ENCODE measurements around the gene SGCA.

SGCA gene

DNA sequence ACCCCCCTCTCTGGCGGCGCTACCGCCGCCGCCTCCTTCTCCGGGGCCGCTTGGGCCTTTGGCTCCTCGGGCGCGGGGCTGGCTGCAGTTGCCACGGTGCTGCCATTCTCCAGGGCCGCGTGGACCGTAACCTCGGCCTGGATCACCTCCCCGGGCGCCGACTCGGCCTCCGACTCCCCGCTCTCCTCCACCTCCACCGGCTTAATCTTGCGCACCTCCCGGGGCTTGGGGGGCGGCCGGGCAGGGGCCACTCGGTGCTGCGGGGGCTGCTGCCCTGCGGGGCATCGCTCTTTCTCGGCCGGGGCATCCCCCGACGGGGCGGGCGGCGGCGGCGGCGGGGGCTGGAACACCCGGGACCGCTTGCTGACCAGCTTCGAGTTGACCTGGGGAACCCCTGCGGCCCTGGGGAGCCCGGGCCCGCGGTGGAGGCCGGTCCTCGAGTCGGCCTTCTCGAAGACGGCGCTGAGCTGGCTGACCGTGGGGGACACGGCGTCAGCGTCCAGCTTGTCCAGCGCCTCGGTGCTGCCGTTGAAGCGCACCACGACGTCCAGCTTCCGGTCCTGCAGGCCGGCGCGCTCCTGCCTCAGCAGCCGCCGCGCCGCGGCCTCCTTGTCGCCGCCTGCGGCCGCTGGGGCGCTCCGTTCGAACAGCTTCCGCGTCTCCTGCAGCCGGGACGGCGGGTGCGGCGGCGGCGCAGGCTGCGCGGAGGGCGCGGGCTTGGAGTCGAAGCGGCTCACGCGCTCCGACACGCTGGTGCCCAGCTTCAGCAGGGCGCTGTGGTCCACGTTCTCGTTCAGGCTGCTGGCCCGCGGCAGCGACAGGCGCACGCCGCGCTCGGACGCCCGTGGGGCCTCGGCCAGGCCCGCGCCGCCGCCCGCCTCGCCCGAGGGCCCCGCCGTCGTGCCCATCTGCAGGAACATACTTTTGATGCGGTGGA is 16.1 kb upstream of the SGCA start:
- peak; percentile 50 for DNase-seq

DNA sequence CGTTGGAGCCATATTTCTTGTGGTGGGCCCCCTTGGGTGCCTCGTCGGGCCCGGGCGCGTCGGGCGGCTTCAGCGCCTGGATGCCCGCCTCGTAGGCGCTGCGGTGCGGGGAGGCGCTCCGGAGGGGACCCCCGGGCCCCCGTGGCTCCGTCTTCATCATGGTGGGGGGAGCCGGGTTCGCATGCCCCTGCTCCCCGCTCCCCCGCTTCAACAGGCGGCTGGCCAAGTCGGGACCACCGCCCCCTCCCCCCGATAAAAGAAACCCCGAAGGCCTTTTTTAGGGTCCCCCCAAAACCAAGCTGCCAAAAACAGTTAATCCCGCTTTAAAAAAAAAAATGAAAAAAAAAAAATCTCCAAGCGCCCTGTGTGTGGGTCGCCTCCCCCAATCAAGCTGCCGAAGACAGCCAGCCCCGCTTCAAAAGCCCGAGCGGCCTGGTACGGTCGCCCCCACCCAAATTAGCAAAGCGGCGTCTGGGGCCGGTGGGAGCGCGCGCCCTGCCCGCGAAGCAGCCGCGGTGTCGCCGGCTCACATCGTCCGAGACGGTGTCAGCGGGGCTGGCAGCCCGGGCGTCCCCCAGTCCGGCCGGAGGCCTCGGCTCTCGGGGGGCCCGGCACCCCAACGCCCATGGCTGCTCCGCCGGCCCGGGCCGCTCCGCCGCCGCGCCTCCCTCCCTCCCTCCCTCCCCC is 15.3 kb upstream of the SGCA start, which contains the start of gene PPP1R9B:
TSS of gene PPP1R9B (minus strand) at position 324 of the 687 bp plus-strand sequence. CDS start at position 160, 164 bp downstream.
- DNase-seq: no peak

DNA sequence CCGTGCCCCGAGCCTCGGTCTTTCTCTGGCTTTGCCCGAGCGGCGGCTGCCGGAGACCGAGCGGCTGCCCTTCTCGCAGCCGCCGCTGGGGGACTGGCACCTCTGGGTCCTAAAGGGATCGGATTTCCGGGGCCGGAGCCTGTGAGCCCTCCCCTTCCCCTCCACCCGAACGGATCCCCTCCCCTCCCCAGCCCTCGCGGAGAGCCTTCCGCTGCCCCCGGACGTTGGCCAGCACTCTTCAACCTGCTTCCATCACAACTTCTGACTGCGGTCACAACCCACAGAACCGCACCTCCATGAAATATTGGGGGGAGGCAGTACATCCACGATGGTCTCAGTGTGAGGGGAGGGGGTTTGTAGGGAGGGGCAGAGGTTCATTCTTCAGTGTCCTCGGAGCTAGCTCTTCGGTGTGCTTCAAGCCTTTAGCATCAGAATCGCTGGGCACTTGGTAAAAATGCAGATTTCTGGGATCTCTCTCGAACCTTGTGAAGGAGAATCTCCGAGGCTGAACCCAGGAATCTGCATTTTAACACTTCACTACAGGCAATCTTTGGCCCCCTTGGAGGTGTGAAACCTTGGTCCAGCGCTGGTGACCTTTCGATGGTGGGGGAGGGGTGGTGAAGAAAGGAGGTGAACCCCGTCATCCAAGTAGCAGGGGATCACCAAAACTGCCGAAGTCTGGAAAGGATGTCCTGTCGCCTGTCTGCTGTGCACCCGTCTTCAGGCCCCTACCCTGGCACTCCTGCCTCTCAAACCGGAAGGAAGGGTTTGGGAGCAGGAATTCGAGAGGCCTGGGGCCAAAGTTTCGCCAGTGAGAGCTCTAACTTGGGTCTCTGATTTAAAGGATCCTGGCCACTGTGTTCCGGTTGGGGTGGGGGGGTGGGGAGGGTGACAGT is 14.5 kb upstream of the SGCA start:
- peak; percentile 94 for DNase-seq

DNA sequence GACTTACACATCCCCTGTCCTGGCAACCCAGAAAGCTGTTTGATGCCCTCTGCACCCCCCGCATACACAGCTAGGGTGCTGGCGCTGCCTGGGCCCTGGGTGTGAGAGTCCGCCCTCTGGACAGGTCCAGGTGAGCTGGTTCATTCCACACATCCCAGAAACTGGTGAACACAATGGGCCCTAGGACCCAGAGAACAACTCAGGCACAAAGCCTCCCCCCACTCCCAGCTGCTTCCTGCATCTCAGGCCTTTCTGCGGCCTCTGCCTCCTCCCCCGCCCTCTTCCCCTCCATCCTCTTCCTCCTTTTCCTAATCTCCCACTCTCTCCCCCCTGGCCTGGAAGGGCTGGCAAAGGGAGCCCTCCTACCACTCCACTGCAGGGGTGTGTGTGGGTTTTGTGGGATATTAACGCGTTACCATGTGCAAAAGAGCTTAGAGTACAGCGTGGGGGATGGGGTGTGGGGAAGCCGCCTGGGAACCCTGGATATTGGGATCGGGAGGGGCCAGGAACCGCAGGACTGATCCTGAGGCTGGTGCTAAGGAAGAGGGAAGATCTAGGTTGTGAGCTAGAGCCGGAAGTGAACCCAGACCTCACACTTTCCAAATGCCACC is 13.8 kb upstream of the SGCA start:
- DNase-seq: peak; percentile 73

DNA sequence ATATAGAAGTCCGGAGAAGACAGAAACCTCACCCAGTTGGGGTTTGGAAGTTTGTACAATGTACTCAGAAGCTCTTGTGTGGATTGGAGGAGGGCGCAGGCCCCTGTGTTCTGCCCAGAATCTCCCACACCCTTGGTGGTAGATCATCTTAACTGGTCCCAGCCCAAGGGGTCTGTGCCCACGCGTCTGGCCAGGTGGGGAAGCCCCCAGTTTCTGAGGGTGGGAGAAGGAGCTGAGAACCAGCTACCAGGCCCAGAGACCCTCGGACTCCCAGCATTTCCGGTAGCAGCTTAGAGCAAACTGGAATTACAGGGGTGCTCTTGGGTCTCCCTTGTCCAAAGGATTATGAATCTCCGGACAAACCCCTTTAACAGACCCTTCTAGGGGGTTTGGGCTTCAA is 13.1 kb upstream of the SGCA start:
- no peak for DNase-seq

DNA sequence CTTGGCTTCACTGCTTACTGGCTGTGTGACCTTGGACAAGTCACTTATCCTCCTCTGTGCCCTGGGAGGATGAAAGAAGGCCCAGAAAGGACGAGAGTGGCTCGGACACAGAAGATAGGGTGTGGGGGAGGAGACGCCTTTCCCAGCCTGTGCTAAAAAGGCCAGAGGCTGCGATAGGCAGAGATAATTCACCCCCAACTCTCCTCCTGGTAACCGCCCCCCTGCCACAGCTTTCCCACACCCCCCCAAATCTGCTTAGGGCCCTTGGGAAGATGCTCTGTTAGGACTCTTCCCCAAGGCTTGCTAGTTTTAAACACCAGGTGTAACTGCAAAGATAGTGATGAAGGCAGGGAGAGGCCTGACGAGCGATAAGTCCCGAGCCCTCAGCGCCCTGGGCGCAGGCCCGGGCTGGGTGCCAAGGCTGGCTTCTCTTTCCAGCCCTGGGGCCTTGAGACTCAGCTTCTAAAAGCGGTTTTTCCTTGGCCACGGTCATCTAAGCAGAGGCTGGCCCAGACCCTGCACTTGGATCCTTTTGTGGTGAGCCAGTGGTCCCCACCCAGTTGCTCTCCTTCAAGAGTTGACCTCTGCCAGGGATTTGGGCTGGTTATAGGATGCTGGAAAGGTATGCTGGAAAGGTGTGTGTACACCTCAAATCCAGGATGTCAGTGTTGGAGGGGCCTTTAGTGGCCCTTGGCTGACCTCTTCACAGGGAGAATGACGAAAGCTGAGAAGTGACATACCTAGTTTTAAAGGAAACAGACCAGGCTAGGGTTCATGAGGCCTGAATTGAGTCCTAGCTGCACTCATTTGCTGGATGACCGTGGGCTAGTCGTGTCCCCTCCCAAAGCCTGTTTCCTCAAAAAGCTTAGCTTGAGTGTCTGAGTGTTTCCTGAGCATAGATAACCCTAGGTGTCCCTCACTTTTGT is 11.9 kb upstream of the SGCA start:
- DNase-seq: no peak

DNA sequence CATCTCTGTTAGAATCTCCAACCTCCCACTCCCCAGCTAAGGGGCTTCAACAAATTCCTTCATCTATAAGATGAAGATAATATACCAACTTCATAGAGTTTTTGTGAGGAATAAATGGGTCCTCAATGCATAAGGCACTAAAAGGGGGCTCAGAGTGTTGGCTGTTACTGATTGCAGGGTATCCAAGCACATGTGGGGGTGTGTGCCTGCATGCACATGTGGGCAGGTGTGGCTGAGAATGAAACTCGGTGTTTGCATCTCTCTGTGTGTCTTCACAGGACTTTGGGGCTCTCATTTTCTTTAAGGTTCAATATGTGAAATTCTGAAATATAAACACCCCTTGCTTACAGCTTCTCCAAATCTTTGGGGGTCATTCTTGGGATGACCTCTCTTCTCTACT is 11.2 kb upstream of the SGCA start:
- DNase-seq: no peak

DNA sequence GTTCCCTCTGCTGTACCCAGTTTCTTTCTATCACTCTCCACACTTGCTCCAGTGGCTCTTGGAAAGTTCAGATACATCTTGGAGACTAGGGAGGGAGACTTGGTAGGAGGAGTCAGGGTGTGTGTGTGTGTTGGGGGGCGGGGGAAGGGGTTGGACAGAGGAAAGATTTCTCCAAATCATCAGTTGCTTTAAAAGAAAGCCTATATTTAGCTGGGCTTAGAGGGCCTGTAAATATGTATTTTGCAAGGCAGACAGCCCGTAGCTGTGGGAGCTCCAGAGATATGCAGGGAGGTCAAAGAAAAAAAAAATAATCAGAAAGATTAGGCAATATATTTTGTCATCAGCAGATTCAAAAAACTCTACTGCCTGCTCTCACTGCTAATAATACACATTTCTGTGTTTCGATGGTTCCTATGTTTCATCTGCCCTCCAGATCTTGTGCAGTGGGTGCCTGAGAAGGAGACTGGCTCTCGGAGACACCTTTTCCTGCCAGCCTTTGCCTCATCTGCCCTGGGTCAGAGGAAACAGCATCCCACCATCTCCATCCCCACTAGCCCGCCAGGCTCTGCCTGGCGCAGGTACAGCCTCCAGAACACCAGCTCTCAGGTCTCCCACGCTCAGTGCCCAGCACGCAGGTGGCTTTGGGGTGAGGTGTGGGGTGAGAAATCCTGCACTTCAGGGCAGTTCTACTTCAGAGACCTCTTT is 10.5 kb upstream of the SGCA start:
- no peak for DNase-seq

DNA sequence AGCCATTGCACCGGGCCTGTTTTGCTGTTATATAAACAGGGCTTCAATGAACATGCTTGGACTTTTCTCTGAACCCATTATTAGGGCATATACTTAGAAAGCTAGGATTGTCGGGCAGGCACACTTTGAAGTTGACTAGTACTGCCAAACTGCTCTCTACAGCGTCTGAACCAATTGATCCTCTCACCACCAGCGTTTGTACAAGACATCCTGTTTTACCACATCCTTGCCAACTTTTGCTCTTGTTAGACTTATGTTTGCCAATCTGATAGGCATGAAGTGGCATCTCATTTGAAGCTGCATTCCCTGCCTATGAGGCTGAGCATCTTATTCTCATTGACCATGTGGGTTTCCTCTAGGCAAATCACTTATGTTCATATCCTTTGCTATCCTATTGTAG is 7.9 kb upstream of the SGCA start:
- DNase-seq: no peak

DNA sequence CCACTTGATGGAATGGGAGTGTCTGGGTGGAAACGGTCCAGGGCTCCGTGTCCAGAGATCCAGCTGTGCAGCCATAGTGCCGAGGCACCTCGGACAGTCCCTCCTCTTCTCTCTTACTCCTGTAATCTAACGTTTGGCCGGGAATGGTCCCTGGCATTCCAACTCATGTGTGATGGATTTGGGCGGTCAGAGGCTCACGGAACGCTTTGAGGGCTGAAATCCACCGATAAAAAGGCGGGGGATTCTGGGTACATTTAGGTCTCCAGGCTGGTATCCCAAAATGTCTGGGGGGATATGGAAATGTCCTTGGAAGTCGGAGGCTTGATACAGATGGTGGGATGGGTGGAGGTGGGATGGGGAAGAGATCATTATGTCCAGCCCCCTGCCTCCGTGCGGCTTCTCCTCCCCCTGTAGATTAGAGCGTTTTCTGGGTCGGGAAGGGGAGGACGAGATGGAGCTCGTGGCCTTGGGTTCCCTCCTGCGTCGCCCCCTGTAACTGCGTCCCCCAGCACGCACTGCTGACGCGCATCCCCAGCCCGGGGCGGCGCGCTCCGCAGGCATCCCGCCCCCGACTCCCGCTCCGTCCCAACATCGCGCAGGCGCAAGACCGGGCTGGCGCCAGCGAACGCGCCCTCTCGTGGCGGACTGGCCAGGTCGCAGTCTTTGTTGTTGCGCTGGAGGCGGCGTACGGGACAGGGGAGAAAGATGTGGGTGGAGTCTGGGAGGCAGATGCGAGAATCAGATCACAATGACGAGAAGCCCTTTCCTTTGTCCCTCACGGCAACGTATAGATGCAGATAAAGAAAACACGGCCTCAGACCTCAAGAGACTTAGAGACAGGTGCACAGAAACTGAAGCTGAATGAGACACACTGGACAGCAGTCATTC is 4.5 kb upstream of the SGCA start:
- DNase-seq: peak; percentile 97

DNA sequence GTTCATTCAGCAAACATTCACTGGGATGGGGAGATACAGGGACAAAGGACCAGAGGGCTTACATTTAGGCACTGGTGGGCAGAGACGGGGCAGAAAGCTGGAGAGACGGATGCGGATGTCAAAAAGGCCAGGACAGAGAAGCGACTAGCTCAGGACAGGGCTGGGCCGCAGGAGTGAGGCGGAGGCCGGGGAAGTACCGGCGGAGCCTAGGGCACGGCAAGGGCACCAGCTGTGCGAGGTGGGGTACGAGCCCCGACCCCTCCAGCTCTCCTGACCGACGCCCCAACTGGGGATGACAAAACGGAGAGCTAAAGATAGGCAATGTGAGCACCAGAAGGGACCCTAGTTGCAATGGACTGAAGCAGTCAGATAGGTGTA is 3.9 kb upstream of the SGCA start:
- DNase-seq: no peak

DNA sequence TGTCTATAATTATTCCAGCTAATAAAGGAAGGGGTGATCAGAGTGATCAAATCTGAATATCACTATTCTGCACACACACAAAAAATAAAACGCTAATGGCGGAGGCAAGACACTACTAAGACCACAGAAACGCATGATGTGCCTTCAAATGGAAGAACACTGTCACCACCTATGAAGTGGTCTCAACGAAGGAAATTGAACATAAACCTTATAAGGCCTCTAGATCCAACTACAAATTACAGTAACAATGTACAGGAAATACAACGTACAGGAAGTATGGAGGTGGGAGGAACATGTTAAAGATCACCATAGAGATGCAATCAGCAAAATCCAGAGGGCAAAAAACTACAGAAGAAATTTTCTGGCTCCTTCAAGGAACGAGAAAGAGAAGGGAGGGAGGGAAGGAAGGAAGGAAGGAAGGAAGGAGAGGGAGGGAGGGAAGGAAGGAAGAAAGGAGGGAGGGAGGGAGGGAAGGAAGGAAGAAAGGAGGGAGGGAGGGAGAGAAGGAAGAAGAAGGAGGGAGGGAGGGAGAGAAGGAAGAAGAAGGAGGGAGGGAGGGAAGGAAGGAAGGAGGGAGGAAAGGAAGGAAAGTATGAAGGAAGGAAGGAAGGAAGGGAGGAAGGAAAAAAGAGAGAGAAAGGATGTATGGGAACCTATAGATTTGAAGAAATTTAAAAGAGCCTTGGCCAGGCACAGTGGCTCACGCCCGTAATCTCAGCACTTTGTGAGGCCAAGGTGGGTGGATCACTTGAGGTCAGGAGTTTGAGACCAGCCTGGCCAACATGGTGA is 3.1 kb upstream of the SGCA start:
- DNase-seq: no peak

DNA sequence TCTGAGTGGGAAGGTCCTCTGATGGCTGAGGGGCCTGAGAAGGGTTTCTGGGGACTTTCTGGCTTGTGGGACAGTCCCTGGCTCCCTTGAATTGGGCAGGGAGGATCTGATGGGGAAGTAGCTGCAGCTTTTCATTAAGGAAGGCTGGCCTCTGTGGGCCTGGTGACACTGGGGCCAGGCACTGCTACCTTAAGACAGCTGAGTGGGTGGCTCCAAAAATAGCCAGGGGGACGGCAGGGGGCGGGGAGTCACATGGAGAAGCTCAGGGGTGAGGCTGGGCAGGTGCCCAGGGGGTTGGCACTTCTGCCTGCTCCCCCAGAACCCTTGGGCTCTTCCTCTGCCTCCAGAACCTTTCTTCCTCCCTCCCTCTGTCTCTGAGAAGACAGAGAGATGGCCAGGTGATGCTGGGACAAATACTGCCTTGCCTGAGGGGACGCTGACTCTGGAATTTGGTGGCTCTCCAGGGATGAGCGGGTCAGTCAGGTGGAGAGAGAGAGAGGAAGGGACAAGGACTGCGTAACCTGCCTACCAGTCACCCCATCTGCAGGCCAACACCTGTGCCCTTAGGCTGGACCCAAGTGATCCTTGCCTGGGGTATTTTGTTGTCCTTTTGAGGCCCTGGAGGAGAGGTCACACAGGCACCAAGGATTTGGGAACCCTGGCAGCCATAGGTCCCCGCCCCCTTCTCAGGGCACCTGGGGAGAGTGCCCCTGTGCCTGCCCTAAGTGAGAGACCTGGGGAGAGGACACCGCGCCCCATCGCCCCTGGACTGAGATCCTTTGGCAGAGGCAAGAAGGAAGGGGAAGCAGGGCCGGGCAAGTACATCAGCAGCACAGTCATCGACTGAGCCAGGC is 1.7 kb upstream of the SGCA start:
- no peak for DNase-seq

DNA sequence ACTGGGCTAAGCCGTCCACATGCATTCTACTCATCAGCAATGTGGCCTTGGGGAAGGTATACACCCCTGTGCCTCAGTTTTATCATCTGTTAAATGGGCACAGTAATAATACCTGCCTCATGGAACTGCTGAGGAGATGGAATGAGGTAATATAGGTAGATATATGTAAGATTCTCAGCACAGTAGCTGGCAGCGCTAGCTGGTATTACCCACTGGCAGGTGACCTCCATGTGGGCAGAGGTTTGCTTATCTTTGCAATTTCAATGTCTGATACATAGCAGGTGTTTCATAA is 1.2 kb upstream of the SGCA start:
- DNase-seq: no peak

DNA sequence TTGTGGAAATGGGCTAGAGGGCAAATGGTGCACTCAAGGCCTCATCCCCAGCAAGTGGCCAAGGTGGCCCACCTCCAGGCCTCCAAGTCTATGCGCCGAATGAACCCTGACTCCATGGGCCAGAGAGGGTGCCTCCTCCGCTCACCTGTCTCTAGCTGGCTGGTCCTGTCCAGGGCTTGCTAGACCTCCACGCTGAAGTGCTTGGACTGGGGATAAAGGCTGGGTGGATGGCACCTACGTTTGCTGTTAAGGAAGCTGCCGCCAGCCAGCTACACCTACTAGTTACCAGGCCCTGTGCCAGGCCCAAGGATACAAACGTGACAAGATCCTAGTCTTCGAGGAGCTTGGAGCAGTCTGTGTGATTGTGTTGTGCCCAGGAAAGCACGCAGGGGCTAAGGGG is 739 bp upstream of the SGCA start:
- no peak for DNase-seq

DNA sequence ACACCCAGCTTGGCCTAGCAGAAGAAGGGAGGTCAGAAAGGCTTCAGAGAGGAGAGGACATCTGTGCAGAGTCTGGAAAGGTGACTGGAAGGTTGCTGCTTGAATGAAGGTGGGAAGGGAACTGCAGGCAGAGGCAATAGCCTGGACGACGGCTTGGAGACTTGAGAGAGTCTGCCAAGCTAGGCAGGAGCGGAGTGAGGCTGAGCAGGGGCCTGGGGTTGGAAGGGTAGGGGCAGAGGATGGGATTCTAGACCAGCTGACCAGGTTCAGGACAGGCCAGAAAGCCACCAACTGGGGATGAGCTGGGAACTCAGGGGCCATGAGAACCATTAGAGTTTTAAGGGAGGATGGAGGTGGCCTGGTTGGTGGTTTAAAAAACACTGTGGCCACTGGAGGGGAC is 339 bp upstream of the SGCA start:
- DNase-seq: no peak

DNA sequence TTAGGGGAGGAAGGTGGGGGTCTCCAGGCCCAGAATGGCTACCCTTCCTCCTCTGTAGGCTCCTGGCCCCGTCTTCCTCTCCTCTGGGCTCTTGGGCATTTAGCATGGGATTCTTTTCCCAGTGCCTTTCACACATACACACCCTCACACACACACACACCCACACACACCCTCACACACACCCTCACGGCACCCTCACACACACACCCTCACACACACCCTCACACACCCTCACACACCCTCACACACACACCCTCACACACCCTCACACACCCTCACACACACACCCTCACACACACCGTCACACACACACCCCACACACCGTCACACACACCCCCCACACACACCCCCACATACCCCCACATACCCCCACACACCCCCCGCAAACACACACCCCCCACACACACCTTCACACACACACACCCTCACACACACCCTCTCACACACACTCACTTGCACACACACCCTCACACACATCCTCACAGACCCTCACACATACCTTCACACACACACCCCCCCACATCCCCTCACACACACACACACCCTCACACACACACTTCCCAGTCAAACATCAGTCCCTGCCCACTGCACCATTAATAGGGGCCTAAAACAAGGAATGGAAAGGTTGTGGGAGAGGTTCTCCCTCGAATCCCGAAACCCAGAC is 845 bp downstream of the SGCA start:
- DNase-seq: no peak

DNA sequence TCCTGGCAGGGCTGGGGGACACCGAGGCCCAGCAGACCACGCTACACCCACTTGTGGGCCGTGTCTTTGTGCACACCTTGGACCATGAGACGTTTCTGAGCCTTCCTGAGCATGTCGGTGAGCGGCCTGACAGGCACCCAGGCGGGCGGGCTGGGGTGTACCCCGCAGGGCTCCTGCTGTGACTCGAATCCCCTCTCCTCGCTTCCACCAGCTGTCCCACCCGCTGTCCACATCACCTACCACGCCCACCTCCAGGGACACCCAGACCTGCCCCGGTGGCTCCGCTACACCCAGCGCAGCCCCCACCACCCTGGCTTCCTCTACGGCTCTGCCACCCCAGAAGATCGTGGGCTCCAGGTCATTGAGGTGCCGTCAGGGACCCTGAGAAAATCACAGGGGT is 1.6 kb downstream of the SGCA start:
- DNase-seq: no peak

All from activated CD4-positive, alpha-beta T cell treated with anti-CD3 and anti-CD28 coated beads, Interleukin-2, amount 50 U/mL, for 16 hours (primary cell).